NAMALWA (cell line): ENCODE measurements around the gene NDUFC1.
"Not testable (repeated sequence)": the region's sequence is repeated elsewhere in the genome, so short reads cannot be mapped to it uniquely, and the experiment has no call there.

Source experiments
- DNase-seq: peaks from one replicate; pipeline ENCODE4 v3.0.0-alpha.2; 2015; ENCODE audit warnings: low spot score

Gene NDUFC1

GRCh38 chr4:139297001-139297410, 5.3 kb downstream of the NDUFC1 start:
- no peak for DNase-seq

GRCh38 chr4:139295942-139296299, 6.4 kb downstream of the NDUFC1 start:
- DNase-seq, result no peak

GRCh38 chr4:139295206-139295941, 6.9 kb downstream of the NDUFC1 start:
- peak; percentile 95 for DNase-seq

- no peak for DNase-seq
These were observed 16.0 kb downstream of the NDUFC1 start for GRCh38 chr4:139286186-139286698.

- no peak for DNase-seq
These were observed 19.6 kb downstream of the NDUFC1 start for GRCh38 chr4:139282721-139283075.

- no peak for DNase-seq
These were observed 20.1 kb downstream of the NDUFC1 start for GRCh38 chr4:139282065-139282720.

GRCh38 chr4:139279760-139280620, 22.3 kb downstream of the NDUFC1 start, which contains the start of gene MGARP:
TSS of gene MGARP (minus strand) at chr4:139280225. CDS start at chr4:139280158, 67 bp downstream.
- no peak for DNase-seq

- no peak for DNase-seq
These were observed 23.1 kb downstream of the NDUFC1 start for GRCh38 chr4:139278912-139279759.

GRCh38 chr4:139278485-139278884, 23.8 kb downstream of the NDUFC1 start:
- no peak for DNase-seq

GRCh38 chr4:139275281-139275735, 27.0 kb downstream of the NDUFC1 start:
- no peak for DNase-seq

- DNase-seq, result no peak
These were observed 27.5 kb downstream of the NDUFC1 start for GRCh38 chr4:139274790-139275189.

- no peak for DNase-seq
These were observed 28.4 kb downstream of the NDUFC1 start for GRCh38 chr4:139273835-139274234.

- DNase-seq, result no peak
These were observed 35.0 kb downstream of the NDUFC1 start for GRCh38 chr4:139267301-139267700.

GRCh38 chr4:139266583-139267257, 35.6 kb downstream of the NDUFC1 start:
- DNase-seq, result peak; percentile 76

- no peak for DNase-seq
These were observed 36.1 kb downstream of the NDUFC1 start for GRCh38 chr4:139266208-139266582.

- no peak for DNase-seq
These were observed 36.6 kb downstream of the NDUFC1 start for GRCh38 chr4:139265654-139266053.

GRCh38 chr4:139256349-139256748, 45.9 kb downstream of the NDUFC1 start:
- DNase-seq, result no peak

- not testable (repeated sequence) for DNase-seq
These were observed 46.7 kb downstream of the NDUFC1 start for GRCh38 chr4:139255581-139255980.

- DNase-seq, result no peak
These were observed 48.6 kb downstream of the NDUFC1 start for GRCh38 chr4:139253713-139254112.

GRCh38 chr4:139253046-139253445, 49.2 kb downstream of the NDUFC1 start:
- no peak for DNase-seq

- DNase-seq, result no peak
These were observed 54.5 kb downstream of the NDUFC1 start for GRCh38 chr4:139247700-139248238.
